HG03045 (cell line): ENCODE data around the gene NPHP1.
"Not testable (repeated sequence)": the region's sequence is repeated elsewhere in the genome, so short reads cannot be mapped to it uniquely, and the experiment has no call there.

Experiments used
- ATAC-seq: cut with Tn5 transposase; IDR thresholded peaks from one replicate; pipeline ENCODE4 v1.9.1; 2021; ENCODE audit warnings: mild to moderate bottlenecking, moderate library complexity; ENCODE audit not compliant: unreplicated experiment

NPHP1 gene

DNA sequence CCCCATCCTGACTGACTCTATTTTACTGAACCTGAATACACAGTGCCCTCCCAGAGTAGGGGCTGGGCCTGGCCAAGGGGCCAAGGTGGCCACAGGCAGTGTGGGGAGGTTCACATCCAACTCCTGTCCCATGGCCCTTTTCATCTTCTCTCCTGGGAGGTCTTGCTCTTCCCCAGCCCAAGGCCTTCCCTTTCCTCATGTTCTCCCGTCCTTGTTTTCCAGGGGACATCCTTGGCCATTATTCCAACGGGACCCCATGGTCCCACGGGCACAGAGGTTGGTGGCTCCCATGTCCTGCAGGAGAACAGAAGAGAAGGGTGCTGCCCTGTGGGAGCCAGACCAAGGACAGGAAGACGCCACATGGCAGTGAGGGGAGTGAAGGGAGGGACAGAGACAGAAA lies 99.6 kb downstream of the NPHP1 start:
- no peak for ATAC-seq

DNA sequence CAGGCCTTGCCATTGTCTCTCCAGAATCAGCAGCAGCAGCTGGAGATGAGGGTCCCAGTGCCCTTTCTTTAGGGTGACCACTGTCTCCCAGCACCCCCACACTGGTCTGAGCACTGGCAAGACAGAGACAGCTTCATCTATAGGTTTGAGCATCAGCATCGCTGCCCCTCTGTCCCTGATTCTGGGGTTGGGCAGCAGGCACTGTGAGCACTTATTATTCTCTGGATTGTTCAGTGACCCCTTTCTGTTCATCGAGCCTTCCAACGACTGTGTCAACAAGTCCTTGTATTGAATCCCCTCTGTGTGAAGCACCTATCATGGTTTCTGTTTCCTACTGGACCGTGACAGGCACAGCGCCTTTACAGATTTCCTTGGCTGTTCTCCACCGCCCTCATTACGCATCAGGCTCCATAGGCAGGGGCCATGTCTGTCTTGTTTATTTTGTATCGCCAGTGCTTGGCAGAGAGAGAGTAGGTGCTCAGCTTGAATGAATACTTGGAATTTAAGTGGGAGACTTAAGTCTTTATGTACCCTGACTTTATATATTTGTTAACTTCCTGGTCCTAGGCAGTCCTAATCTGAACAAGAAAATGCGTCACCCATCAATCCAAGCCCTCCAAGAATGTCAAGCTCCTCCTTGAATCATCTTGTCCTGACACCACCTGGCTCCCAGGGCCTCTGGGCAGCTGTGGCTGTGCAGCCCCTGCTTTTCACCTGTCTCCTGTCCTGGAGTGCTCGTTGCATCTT lies 100.6 kb downstream of the NPHP1 start:
- no peak for ATAC-seq

GRCh38 chr2:110103061-110103961 lies 101.5 kb downstream of the NPHP1 start:
- ATAC-seq, result no peak

GRCh38 chr2:110101901-110102803 lies 102.7 kb downstream of the NPHP1 start:
- no peak for ATAC-seq

DNA sequence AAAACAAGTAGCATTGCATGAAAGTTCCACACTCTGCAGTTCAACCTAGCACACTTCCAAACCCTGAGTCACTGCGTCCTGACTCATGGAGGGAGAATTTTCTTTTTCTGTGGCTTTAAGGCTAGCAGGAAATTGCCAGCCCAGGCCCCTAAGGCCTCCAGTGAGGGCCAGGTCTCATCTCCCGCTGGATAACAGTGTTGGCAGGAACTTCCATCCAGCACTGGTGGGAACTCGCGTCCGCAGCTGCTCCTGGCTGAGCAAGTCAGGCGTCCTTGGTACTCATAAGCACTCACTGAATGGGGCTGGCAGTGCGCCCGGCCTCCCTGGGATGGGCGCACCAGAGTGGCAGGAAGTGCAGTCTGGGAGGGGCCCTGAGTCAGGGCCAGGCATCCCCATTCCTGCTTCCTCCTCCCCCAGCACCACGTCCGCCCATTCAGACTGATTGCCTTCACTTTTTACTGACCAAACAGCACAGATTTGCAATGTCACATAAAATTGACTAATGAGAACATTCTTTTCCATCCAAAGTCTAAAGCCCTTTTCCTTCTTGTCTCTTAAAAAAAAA lies 103.5 kb downstream of the NPHP1 start:
- ATAC-seq, result no peak

GRCh38 chr2:110100880-110101279 lies 103.9 kb downstream of the NPHP1 start:
- ATAC-seq, result not testable (repeated sequence)

DNA sequence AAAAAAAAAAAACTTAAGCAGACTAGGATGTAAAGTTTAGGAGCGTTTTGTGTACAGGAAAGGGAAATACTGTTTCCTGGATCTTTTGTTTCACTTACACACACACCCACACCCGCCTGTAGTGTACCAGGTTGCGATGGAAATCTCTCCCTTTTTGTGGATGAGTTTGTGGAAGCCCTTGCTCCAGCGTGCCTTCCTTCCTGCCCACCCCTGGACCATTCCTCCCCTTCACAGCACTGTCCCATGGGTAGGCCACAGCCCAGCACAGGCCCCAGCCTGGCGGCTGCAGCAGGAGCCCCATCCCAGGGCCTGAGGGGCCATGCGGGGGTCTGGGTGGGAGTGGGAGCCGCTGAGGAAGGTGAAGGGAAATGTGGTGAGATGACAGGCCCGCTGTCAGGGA lies 104.3 kb downstream of the NPHP1 start:
- no peak for ATAC-seq

- no peak for ATAC-seq
Measured at GRCh38 chr2:110099471-110100225, 105.2 kb downstream of the NPHP1 start.

GRCh38 chr2:110099038-110099425 lies 105.8 kb downstream of the NPHP1 start:
- no peak for ATAC-seq

DNA sequence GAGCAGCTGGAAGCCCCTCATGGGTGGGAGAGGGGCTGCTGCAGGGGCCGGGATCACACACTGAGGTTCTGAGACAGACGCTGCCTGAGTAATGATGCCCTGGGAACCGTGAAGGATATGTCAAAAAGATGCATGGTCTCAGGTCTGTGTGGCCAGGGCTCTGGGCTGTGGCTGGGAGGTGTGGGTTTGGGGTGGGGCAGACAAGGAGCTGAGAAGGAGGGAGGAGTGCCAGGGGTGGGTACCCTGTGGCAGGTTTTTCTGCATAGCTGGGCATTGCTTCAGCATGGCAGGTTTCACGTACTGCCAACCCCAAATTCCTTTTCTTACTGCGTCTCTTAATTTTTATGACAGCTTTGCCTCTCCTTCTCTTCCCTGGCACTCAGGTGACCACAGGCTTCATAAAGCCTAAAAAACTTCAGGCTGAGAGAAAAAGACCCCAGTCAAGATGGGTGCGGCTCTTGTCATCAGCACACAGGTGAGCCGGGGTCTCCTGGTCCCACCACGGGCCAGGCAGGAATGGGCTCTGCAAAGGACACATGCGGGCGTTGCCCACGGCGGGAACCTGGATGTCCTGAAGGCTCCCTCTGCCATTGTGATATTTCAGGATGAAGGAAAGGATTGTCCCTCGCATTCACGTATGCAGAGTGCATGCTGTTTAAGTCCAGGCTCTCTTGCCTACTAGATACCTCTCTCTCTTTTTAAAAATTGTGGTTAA lies 107.2 kb downstream of the NPHP1 start:
- no peak for ATAC-seq

- no peak for ATAC-seq
Measured at GRCh38 chr2:110095994-110096633, 108.7 kb downstream of the NPHP1 start.

GRCh38 chr2:110094884-110095534 lies 109.8 kb downstream of the NPHP1 start:
- ATAC-seq, result not testable (repeated sequence)

GRCh38 chr2:110093924-110094323 lies 110.9 kb downstream of the NPHP1 start:
- not testable (repeated sequence) for ATAC-seq

DNA sequence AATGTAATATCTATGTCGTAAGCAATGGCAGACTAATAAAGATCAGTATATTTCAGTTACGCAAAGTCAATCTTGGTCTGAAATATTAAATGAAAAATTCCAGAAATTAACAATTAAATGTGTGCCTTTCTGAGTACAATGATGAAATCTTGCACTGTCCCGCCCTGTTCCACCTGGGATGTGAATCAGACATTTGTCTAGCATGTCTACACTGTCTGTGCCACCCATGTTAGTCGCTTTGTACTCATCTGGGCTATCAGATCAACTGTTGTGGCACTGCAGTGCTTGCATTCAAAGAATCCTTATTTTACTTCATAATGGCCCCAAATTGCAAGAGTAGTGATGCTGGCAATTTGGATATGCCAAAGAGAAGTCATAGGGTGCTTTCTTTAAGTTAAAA lies 114.6 kb downstream of the NPHP1 start:
- ATAC-seq, result not testable (repeated sequence)

GRCh38 chr2:110083757-110084156 lies 121.1 kb downstream of the NPHP1 start:
- ATAC-seq, result not testable (repeated sequence)

DNA sequence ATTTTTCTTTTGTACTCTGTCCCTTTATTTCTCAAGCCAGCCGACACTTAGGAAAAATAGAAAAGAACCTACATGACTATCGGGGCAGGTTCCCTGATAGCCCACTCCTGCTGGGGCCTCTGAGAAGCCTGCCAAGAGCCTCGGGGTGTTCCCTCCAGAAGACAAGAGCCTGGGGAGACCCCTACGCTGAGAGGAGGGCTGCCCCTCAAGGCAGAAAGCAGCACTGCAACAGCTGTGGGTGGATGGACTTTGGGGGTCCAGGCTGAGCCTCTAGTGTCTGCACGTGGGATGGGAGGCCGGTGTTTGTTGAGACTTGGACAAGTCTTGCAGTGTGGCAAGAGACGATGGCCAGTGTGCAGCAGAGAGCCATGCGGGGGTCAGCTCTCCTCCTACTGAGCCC lies 121.7 kb downstream of the NPHP1 start:
- not testable (repeated sequence) for ATAC-seq

GRCh38 chr2:110078104-110078503 lies 126.7 kb downstream of the NPHP1 start:
- not testable (repeated sequence) for ATAC-seq

DNA sequence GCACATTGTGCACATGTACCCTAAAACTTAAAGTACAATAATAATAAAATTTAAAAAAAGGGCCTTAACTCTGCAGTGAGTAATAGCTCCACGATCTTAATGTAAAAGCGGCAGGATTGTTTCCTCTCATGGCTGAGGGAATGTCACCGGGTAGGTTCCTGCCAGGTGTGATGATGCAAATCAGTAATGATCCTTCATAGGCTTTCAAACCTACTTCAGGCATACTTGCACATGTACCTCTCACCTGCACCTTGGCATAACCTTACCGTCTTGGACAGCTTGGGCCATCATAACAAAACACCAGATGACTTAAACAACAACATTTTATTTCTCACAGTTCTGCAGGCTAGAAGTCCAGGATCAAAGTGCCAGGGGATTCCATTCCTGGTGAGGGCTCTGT lies 128.9 kb downstream of the NPHP1 start:
- not testable (repeated sequence) for ATAC-seq
